NOMO-1 treated with dmso at 0.1 percent for 144 hours (cell line): ENCODE results near the gene KBTBD12.

Experiments used
- DNase-seq: peaks from one replicate; lab custom pipeline; 2025; ENCODE audit not compliant: unreplicated experiment; lab: John Stamatoyannopoulos, UW

The KBTBD12 gene

GRCh38 chr3:127984241-127984975 is 69.4 kb downstream of the KBTBD12 start:
- DNase-seq: no peak

GRCh38 chr3:127985216-127985615 is 70.2 kb downstream of the KBTBD12 start:
- no peak for DNase-seq

GRCh38 chr3:127985655-127986225 is 70.7 kb downstream of the KBTBD12 start:
- no peak for DNase-seq

GRCh38 chr3:127986803-127987202 is 71.8 kb downstream of the KBTBD12 start:
- no peak for DNase-seq

- no peak for DNase-seq
Observed at GRCh38 chr3:127987309-127987995, 72.4 kb downstream of the KBTBD12 start.

GRCh38 chr3:127988770-127989557 is 73.9 kb downstream of the KBTBD12 start:
- no peak for DNase-seq

- no peak for DNase-seq
Observed at GRCh38 chr3:127990051-127990450, 75.0 kb downstream of the KBTBD12 start.

- DNase-seq: no peak
Observed at GRCh38 chr3:127990461-127990860, 75.4 kb downstream of the KBTBD12 start.

GRCh38 chr3:127991251-127991650 is 76.2 kb downstream of the KBTBD12 start:
- DNase-seq: no peak

GRCh38 chr3:127991681-127992080 is 76.6 kb downstream of the KBTBD12 start:
- DNase-seq: no peak

GRCh38 chr3:127992127-127992526 is 77.1 kb downstream of the KBTBD12 start:
- DNase-seq: no peak

- DNase-seq: no peak
Observed at GRCh38 chr3:127994011-127994410, 79.0 kb downstream of the KBTBD12 start.

- no peak for DNase-seq
Observed at GRCh38 chr3:127997016-127997415, 82.0 kb downstream of the KBTBD12 start.

- no peak for DNase-seq
Observed at GRCh38 chr3:127997961-127998360, 82.9 kb downstream of the KBTBD12 start.

- DNase-seq: no peak
Observed at GRCh38 chr3:127998596-127998995, 83.6 kb downstream of the KBTBD12 start.

- DNase-seq: no peak
Observed at GRCh38 chr3:127999509-128000106, 84.6 kb downstream of the KBTBD12 start.

- no peak for DNase-seq
Observed at GRCh38 chr3:128001576-128001975, 86.5 kb downstream of the KBTBD12 start.

- no peak for DNase-seq
Observed at GRCh38 chr3:128004661-128005060, 89.6 kb downstream of the KBTBD12 start.

GRCh38 chr3:128006061-128007032 is 91.3 kb downstream of the KBTBD12 start:
- no peak for DNase-seq

- no peak for DNase-seq
Observed at GRCh38 chr3:128007033-128007424, 92.0 kb downstream of the KBTBD12 start.
